Measurements from ENCODE around the gene HES2. TPM values are rescaled to one million over a fixed set of nuclear protein-coding genes. Genes with fewer than 3 reads are reported as not detected.
A peak's percentile ranks its signal among the peaks of the same experiment; 100 is the strongest.
"Not testable (repeated sequence)": the region's sequence is repeated elsewhere in the genome, so short reads cannot be mapped to it uniquely, and the experiment has no call there.

Gene HES2
- polyA plus RNA-seq, 3 donors, result 0.17 to 0.89 (median 0.33) TPM

DNA sequence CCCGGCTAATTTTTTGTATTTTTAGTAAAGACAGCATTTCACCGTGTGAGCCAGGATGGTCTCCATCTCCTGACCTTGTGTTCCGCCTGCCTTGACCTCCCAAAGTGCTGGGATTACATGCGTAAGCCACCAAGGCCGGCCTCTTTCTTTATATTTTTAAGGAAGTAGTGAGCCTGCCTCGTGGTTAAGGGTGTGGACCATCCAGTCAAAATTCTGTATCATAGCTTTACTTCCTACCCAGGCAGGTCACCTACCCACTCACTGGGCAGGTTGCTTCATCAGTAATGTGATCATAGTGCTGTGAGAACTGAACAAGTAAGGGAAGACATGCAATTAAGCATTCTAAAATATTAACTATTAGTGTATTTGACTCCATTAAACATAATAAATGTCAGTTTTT lies 18.0 kb downstream of the HES2 start:
- DNase-seq (ENCODE audit: extremely low read depth in 1 of 11, low read depth in 9 of 11, low spot score in 4 of 11), result no peak

DNA sequence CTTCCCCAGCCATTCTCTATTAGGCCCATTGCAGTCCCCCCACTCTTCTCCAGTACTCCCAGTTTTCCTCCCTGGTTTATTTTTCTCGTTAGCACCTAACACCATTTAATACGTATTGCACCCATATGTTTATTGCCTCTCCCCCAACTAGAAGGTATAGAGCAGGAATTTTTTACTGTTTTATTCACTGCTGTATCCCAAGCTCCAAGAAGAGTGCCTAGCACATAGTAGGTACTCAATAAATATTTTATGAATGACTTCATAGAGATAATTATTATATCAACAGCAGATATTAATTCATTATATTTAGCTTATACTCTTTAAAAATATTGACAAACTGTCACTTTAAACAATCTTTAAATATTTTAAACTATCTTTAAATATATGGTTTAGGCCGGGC lies 20.4 kb downstream of the HES2 start:
- DNase-seq (ENCODE audit: extremely low read depth in 1 of 11, low read depth in 9 of 11, low spot score in 4 of 11), result no peak

DNA sequence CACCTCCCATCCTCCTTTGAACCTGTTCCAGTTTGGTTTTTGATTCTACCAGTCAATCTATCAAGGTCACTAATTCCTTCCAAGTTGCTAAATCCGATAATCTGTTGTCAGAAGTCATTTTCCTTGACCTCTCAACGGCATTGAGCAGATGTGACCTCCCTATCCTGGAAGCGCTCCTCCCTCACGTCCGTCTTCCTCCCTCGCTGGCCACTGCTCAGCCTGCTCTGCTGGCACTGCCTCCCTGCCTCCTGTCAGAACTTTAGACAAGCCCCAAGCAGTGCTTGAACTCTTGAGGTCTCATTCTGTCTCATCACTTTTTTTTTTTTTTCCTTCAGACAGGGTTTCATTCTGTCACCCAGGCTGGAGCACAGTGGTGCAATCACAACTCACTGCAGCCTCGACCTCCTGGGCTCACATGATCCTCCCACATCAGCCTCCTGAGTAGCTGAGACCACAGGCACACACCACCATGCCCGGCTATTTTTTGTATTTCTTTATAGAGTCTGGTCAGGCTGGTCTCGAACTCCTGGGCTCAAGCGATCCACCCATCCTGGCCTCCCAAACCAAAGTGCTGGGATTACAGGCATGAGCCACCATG lies 21.8 kb downstream of the HES2 start:
- no peak for DNase-seq (ENCODE audit: extremely low read depth in 1 of 11, low read depth in 9 of 11, low spot score in 4 of 11)

DNA sequence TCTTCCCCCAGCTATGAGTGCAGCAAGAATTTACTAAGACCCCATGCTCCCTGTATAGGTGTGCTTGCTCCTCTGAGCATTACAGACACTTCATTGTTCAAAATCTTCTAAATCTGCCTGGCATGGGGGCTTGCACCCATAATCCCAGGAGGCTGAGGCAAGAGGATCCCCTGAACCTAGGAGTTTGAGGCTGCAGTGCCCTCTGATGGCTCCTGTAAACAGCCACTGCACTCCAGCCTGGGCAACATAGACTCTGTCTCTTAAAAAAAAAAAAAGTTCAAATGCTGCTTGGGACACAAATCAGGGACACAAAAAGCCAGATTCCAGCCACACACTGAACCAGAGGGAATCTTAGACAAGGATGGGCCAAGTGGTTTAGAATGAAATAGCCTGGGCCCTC lies 22.7 kb downstream of the HES2 start:
- no peak for DNase-seq (ENCODE audit: extremely low read depth in 1 of 11, low read depth in 9 of 11, low spot score in 4 of 11)

DNA sequence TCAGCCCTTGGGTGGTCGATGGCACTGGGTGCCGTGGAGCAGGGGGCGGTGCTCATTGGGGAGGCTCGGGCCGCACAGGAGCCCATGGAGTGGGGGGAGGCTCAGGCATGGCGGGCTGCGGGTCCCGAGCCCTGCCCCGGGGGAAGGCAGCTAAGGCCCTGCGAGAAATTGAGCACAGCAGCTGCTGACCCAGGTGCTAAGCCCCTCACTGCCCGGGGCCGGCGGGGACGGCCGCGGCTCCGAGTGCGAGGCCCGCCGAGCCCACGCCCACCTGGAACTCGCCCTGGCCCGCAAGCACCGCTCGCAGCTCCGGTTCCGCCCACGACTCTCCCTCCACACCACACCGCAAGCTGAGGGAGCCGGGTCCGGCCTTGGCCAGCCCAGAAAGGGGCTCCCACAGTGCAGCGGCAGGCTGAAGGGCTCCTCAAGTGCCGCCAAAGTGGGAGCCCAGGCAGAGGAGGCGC lies 23.9 kb downstream of the HES2 start:
- DNase-seq (ENCODE audit: extremely low read depth in 1 of 11, low read depth in 9 of 11, low spot score in 4 of 11), result not testable (repeated sequence)

DNA sequence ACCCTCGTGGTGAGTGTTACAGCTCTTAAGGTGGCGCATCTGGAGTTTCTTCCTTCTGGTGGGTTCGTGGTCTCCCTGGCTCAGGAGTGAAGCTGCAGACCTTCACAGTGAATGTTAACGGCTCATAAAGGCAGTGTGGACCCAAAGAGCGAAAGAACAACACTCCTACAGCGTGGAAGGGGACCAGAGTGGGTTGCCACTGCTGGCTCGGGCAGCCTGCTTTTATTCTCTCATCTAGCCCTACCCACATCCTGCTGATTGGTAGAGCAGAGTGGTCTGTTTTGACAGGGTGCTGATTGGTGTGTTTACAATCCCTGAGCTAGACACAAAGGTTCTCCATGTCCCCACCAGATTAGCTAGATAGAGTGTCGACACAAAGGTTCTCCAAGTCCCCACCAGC lies 24.6 kb downstream of the HES2 start:
- DNase-seq (ENCODE audit: extremely low read depth in 1 of 11, low read depth in 9 of 11, low spot score in 4 of 11), result not testable (repeated sequence)

DNA sequence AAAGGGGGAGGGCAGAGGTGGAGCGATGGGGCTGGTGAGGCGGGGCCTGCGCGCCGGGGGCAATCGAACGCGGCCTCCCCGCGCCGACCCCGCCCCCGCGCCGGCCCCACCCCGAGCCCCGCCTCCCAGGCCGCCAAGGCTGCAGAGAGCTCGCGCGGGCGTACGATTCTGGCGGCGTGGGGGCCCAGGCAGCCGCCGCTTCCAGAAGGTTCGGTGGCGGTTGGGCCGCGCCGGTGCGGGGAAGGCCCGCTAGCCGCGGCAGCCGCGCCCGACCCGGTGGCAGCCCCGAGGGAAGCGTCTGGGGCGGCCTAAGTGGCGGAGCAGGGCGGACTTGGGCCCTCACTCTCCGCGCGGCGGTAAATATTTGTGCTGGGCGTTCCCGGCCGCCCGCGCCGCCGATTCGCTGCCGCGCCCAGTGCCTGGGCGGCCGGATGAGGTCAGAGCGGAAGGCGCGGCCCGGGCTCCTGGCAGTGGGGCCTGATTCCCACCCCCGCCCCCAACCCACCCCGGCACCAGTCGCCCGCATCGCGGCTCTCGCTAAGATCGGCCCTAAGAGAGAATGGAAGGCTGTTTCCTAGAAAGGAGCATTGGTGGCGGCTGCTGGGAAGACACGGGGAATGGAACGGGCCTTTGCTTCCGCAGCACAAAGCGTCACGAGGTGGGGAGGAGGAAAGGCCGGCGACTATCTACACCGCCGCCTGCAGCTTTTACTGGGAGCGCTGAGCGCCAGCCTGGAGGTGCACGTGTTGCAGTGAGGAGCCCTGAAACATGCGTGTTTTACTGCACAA lies 26.1 kb downstream of the HES2 start, which contains the start of gene ACOT7:
ACOT7 (minus strand) TSS at position 368 of the 788 bp plus-strand sequence. CDS start 368 bp downstream, outside the sequence.
- DNase-seq (ENCODE audit: extremely low read depth in 1 of 11, low read depth in 9 of 11, low spot score in 4 of 11), result peak; percentile 65 to 88 (median 78)

DNA sequence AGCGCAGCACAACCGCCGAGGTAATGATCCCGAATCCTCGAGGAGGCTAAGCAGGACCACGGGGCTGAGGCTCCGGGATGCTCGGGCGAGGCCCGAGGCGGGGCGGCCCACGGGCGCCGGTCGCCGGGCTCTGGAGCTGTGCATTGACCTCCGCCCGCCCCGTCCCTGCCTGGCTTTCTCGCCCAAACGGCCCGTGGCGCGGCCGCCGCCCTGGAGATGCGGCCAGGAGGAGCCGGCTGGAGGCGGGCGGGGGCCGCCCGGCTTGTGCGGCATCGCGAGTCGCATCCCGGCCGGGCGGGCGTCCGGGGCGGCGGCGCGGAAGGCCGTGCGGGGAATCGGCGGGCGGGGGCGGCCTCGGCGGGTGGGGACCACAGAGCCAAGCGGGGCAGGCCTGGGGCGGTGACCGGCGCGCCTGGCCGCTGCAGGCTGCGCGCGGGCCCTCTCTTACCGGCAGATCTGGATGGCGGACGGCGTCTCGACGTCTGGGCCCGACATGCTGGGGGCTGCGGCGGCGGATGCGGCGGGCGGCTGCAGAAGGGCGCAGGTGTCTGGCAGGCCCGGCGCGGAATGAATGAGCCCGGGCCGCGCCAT lies 26.8 kb downstream of the HES2 start:
- no peak for DNase-seq (ENCODE audit: extremely low read depth in 1 of 11, low read depth in 9 of 11, low spot score in 4 of 11)

DNA sequence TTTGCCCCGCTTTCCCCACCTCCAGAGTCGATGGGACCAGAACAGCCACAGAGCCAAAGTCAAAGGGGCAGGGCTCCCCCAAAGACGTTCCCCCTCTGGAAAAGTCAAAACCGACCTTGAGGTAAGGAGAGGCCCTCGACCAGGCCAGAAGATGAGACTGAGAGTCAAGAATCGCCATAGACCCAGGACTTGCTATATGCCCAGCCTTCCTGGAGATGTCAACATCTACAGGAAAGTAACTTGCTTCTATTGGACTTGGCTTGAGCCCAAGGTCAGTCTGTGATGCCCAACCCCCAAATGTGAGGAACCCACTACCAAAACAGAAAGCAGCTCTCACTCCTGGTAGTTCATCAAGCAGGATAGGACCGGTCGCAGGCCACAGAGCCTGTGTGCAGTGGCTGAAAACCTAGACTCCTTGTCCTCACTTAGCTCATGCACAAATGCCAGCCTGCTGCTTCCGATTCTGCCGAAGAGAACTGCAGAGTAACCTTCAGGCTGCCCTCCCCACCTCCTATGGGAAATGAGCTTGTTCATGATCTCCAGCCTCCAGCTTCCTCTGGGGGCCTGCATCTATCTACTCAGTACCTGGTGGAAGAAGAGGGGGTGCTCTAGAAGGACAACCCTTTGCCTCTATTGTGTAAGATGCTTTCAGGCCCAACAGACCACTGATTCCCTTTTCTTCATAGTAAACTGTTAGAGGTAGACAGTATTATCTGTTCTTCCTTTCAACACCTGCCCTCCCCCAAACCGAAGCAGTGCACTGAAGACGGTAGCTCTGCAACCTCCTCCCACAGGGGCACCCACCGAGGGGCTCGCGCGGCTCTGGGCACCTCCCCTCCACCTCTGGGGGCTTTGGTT lies 27.5 kb downstream of the HES2 start:
- no peak for DNase-seq (ENCODE audit: extremely low read depth in 1 of 11, low read depth in 9 of 11, low spot score in 4 of 11)

DNA sequence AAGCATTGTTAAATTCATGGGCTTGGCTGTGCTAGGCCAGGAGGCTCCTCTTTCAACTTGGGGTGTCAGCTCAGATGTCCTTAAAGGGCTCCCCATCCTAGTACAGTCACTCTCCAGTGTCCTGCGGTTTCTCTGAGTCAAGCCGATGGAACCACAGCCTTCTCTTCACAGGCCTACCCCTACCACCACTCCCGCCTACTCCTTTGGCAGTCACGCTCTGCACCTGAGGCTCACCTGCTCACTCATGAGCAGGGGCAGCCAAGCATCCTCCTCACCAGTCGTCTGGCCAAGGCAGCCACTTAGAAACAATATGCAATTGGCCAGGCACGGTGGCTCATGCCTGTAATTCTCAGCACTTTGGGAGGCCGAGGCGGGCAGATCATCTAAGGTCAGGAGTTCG lies 29.7 kb downstream of the HES2 start:
- no peak for DNase-seq (ENCODE audit: extremely low read depth in 1 of 11, low read depth in 9 of 11, low spot score in 4 of 11)

DNA sequence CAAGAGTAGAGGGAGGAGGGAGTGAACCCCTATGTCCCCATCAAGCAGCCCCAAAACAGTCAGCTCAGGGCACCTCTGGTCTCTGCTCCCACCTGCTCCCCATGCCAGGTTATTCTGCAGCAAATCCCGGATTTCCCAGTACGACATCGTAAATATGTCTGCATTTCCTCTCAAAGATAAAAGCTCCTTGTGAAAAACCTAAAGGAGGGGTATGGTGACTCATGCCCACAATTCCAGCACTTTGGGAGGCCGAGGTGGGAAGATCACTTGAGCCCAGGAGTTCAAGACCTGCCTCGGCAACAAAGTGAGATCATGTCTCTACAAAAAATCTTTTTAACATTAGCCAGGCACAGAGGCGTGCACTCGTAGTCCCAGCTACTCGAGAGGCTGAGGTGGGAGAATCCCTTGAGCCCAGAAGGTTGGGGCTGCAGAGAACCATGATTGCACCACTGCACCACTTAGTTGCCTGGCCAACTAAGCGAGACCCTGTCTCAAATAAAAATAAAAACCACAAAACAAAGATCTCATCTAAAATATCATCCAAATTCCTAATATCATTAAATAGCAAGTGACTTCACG lies 33.3 kb downstream of the HES2 start:
- DNase-seq (ENCODE audit: extremely low read depth in 1 of 11, low read depth in 9 of 11, low spot score in 4 of 11), result no peak

DNA sequence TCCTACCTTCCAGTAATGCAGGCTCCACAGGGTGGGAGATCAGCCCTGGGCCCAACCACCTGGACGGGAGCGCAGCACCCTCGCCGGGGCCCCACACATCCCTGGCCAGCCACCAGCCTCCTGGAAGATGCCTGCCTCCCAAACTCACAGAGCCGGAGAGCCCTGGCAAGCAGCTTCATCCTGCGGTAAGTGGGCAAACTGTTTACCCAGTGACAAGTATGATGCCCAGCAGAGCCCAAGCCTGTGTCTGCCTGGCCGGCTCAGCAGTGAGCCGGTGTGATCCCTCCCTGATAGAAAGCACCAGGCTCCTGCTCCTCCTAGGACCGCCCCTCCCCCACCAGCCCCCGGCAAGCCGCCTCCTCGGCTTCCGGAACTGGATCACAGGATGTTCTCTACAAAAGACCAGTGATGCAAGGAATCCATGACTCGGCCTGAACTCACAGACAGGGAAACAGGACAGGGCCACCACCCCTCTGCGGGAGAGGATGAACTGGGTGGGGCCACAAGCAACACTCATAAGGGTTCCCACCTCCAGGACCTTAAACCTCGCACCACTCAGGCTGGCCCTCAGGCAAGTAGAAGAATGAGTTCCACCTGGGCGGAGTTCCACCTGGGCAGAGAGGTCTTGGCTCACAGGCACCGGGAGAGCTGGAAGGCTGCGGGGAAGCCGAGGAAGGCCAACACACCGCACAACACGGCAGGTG lies 34.1 kb downstream of the HES2 start:
- peak in 1 of 11 donors; percentile 38 for DNase-seq (ENCODE audit: extremely low read depth in 1 of 11, low read depth in 9 of 11, low spot score in 4 of 11)

DNA sequence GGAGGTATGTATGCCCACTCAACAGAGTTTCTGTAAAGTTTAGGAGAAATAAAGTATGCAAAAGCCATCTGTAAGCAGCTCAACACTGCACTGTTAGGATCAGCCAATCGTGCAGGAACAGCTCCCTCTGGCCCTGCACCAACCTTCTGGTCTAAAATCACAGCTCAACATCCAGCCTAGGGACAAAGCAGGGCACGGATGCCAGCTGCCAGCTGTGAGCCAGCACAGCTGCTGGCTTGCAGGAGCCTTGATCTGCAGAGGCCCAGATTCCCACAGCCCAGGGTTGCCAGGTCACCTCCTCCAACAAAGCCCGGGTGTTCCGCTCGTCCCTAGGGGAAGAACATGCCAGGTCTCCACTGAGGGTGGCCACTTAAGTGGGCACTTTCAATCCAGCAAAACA lies 34.8 kb downstream of the HES2 start:
- no peak for DNase-seq (ENCODE audit: extremely low read depth in 1 of 11, low read depth in 9 of 11, low spot score in 4 of 11)

DNA sequence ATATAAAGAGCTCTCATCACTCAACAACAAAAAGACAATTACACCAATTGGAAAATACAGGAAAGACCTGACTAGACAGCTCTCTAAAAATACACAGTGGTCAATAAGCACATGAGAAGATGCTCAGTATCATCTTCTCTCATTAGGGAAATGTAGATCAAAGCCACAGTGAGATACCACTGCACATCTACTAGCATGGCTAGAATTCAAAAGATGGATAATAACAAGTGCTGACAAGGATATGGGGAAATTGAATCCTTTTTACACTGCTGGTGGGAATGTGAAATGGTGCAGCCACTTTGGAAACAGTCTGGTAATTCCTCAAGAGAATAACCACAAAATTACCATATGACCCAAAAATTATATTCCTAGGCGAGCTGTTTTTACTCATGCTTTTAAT lies 35.6 kb downstream of the HES2 start:
- no peak for DNase-seq (ENCODE audit: extremely low read depth in 1 of 11, low read depth in 9 of 11, low spot score in 4 of 11)

DNA sequence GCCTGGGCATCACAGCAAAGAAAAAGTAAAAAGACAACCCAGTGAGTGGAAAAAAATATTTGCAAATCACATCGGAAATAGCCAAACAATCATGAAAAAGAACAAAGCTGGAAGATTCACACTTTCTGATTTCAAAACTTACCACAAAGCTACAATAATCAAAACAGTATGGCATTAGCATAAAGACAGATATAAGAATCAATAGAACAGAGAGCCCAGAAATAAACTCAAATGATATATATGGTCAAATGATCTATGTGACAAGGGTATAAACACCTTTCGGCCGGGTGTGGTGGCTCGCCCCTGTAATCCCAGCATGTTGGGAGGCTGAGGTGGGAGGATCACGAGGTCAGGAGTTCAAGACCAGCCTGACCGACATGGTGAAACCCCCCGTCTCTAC lies 39.7 kb downstream of the HES2 start:
- no peak for DNase-seq (ENCODE audit: extremely low read depth in 1 of 11, low read depth in 9 of 11, low spot score in 4 of 11)

DNA sequence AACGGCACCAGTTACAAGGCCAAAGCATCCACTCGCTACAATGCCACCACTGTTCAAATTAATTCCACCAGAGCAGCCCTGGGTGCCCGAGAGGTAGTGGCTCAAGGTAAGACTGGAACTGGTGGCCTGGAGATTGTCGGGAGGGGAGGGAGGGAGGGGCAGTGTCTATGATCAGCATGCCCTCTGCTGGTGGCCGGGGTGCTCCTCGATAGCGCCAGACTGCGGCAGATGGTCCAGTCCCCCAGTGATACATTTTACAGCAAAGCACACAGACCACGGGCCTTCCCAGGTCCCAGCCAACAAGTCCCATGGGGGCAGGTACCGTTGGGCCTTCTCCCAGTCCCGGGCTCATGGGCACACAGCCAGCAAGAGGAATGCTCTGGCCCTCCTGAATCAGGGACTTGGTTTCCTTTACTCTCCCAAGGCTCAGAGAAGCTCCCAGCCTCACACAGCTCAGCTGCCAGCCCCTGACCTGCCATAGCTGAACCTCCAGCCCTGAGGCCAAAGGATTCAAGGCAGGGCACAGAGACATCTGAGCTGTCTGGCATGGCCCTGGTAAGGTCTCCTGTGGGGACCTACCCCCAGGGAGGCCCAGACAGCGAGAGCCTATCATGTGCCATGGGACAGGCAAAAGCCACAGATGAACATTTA lies 41.5 kb downstream of the HES2 start:
- no peak for DNase-seq (ENCODE audit: extremely low read depth in 1 of 11, low read depth in 9 of 11, low spot score in 4 of 11)

DNA sequence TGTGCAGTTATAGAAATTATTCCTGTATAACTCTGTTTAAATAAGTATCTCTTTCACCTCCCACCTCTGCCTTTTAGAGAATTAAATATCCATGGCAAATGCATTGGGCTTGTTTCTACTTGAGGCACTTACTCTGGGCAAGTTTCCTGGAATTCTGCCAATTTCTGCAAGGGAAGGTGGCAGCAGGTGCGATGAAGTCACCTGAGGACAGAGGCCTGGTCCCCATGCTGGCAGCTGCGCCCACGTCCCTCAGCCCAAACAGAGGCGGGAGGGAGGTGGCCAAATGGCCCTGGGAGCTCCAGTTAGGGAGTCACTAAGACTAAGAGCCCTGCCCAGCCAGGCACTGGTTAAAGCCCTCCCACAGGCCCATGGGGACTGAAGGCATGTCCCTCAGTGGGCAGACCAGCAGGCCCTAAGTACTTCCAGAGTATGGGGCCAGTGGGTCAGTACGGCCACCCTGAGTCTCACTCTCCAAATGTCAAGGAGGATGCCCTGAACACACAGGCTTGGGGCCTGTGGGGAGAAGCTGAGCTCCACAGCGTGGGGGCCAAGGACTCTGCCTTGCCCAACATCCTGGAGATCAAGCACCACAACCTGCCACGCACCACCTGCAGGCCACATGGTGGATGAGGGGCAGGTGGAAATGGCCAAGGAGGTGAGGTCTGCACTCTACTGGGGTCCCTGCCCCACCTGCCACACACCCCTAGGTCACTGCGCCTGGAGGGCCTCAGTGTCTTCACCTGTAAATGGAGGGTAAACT lies 45.6 kb downstream of the HES2 start:
- DNase-seq (ENCODE audit: extremely low read depth in 1 of 11, low read depth in 9 of 11, low spot score in 4 of 11), result no peak
